Omental fat pad (tissue), 4 donors: Measurements from ENCODE around the gene ETAA1. TPM values are rescaled to one million over a fixed set of nuclear protein-coding genes. Genes with fewer than 3 reads are reported as not detected.

Experiments
- ATAC-seq: fragments of 150-250 bp; one replicate; pipeline ENCODE4 v1.9.1; 2016; ENCODE audit warnings: mild to moderate bottlenecking, moderate library complexity; ENCODE audit not compliant: low FRiP score
- DNase-seq: peaks from one replicate; pipeline ENCODE4 v3.0.0-alpha.2; 2019; ENCODE audit warnings: low spot score
- total RNA-seq, 4 donors: library from RNA; depleted of rRNA; stranded (reverse); fragments of >200 nt; gene quantifications; one replicate each; pipeline ENCODE4 v1.1.0, GENCODE V29; 2016
- TF ChIP-seq, protein P1 (sequence below), 3 donors: fragments of 450-650 bp; IDR thresholded peaks; one replicate each; pipeline ENCODE4 v1.5.1; 2016 to 2017; ENCODE audit warnings: antibody characterized with exemption in 3 of 3, mild to moderate bottlenecking in 3 of 3, moderate library complexity in 2 of 3

Gene ETAA1
- total RNA-seq, 4 donors from 2014 or later = 5.6 to 22.1 (median 10.6) TPM

DNA sequence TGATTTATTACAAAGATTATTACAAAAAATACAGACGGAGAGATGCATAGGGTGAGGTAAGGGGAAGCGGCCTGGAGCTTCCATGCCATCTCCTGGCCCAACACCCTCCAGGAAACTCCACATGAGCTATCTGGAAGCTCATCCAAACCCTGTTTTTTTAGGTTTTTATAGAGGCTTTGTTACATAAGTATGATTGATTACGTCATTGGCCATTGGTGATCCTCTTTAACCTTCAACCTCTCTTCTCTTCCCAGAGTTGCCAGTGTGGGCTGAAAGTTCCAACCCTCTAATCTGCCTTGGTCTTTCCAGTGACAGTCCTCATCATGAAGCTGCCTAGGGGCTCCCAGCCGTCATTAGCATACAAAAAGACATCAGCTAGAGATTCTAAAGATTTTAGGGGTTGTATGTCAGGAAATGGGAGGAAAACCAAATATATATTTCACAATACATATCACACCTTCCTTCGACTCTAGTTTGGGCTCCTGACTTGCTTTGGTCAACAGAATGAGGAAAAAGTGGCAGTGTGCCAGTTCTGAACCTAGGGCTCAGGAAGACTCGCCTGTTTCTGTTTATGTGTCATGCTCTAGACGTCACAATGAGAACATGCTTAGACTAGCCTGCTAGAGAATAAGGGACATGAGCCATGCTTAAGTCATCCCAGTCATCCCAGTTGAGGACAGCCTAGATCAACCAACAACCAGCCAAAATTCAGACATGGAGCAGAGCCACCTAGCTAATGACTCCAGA is 54.1 kb downstream of the ETAA1 start:
- ATAC-seq = no peak
- TF ChIP-seq, protein P1, sequence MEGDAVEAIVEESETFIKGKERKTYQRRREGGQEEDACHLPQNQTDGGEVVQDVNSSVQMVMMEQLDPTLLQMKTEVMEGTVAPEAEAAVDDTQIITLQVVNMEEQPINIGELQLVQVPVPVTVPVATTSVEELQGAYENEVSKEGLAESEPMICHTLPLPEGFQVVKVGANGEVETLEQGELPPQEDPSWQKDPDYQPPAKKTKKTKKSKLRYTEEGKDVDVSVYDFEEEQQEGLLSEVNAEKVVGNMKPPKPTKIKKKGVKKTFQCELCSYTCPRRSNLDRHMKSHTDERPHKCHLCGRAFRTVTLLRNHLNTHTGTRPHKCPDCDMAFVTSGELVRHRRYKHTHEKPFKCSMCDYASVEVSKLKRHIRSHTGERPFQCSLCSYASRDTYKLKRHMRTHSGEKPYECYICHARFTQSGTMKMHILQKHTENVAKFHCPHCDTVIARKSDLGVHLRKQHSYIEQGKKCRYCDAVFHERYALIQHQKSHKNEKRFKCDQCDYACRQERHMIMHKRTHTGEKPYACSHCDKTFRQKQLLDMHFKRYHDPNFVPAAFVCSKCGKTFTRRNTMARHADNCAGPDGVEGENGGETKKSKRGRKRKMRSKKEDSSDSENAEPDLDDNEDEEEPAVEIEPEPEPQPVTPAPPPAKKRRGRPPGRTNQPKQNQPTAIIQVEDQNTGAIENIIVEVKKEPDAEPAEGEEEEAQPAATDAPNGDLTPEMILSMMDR (IDR thresholded peaks at IDR 0.05) = no peak

DNA sequence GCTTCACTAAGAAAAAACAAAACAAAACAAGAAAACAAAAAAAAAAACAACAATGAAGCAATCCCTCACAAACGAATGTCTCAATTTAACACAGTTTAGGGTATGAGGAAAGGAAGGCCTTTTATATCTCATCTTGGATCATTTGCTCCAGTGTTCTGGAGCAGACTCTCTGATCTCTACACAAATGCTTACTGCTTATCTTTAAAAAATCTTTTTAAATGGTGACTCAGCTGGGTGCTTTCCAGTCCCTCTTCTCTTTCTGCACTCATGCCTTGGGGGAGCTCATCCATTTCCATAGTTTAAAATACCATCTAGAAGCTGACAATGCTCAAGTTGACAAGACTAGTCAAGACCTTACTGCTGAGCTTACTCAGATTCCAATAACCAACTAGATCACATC is 56.2 kb downstream of the ETAA1 start:
- ATAC-seq = no peak
- TF ChIP-seq, protein P1 (IDR thresholded peaks at IDR 0.05) = no peak
- DNase-seq = no peak

More for the DNA sequence above, 54.1 kb downstream of the ETAA1 start:
- no peak for DNase-seq

DNA sequence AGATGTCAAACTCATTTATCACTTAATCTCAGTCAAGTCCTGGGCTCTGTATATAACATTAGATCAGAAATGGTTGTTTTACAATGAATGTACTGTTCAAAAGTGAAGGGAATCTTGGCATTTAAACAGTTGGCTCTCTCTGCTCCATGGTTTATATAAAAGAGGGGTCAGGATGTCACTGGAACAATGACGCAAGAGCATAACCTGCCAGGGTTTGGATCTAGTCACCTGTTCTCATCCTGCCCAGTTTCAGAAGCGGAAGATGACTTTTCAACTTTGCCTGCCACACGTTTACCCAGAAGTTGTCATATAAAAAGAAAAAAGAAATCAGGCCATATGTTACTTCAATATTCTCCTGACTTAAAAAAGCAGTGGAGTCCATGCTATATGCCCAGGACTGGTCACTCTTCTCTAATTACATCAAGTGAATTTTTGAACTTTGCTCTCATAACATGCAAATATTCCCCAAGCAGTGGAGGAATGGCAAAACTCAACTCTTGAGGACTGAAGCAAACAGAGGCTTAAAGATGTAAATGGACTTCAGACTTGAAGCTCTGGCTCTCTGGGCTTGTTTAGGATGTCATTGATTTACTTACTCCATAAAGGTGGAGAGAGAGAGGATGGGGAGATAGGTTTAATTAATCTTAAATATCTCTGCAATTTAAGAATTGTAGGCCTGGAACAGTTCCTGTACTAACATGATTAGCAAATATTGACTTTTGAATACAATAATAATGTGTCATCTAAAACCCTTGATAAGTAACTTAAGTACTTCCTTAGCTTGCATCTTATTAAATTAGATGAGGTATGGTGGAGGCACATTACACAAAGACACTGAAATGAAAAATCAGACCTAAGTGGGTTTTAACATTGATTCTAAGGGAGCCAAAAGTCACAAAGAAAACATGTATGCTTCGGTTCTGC is 58.3 kb downstream of the ETAA1 start:
- no peak for ATAC-seq
- TF ChIP-seq, protein P1 (IDR thresholded peaks at IDR 0.05) = no peak
- DNase-seq = no peak

GRCh38 chr2:67456428-67456827 is 59.3 kb downstream of the ETAA1 start:
- ATAC-seq (no peak), DNase-seq (no peak)
- TF ChIP-seq, protein P1 (IDR thresholded peaks at IDR 0.05) = no peak

DNA sequence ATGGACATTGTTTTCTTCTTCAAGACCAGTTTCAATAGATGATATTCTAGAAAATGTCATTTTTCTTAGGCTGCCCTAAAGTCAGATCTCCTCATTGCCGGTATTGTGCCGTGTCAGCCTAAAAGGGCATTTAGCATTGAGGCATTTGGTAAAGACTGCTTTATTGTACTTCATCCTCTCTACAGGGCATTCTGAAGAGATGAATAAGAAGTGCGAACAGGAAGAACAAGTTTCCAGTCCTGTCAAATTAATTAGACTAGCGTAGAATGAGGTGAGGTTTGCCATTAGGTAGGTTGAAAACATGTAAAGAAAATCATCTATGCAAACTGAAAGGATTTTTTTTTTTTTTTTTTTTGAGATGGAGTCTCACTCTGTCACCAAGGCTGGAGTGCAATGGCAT is 60.6 kb downstream of the ETAA1 start:
- TF ChIP-seq, protein P1 (IDR thresholded peaks at IDR 0.05) = no peak
- DNase-seq (no peak), ATAC-seq (no peak)

DNA sequence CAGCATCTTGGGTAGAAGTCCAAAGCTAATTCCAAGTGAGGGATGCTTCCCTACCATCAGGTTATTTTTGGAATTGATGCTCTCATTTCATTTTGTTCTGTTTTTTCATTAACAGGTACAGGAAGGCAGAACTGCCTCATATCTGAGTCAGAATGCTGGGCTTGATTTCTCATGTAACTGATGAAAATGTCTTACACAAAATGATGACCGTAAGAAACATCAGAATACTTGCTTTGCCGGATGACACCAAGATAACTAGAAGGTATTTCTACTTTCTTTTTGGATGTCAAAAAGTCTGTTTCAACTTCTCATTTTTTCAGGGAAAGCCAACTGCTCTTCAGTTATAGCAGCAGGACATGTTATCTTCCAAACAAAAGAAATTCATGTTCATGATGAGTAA is 62.6 kb downstream of the ETAA1 start:
- no peak for DNase-seq
- TF ChIP-seq, protein P1 (IDR thresholded peaks at IDR 0.05) = no peak
- no peak for ATAC-seq
